ENCODE results near the gene TEC. TPM values are rescaled to one million over a fixed set of nuclear protein-coding genes. Genes with fewer than 3 reads are reported as not detected.
"Not testable (repeated sequence)": the region's sequence is repeated elsewhere in the genome, so short reads cannot be mapped to it uniquely, and the experiment has no call there.

Gene TEC
- total RNA-seq, 1 experiment from 2014 or later = 0.99 TPM

DNA sequence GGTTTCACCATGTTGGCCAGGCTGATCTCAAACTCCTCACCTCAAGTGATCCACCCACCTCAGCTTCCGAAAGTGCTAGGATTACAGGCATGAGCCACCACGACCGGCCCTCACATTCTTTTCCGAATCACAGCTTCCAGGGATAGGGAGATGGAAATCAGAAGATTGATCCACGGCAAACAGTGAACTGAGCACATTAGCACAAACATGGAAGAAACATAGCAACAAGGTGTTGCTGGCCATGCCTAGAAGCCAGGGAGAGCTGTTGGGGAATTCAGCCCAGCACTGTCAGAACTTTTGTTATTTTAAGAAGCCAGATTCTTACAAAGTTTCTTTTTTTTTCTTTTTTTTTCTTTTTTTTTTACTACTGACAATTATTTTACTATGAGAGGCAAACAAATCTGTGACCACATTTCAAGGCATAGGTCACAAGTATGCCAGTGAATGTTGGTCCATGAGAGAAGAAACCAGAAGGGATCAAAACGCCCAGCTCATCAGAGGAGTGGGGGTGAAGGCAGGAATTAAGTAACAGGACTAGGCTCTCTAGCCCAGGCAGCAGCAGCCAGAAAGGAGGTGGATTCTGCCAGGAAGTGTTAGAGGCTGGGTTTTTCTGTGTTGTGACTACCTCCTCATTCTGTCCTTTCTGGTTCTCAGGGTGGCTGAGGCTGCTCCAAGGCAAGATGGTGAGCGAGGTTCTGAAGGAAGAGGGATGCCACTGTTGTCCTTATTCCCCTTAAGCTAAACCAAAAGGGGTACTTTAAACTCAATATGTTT, 44.1 kb downstream of the TEC start:
- Histone ChIP-seq H3K9me3 (no peaks in the 10 kb centered on the region), H3K27me3 (no peaks in the 10 kb centered on the region), H3K4me3 (no peak overlapping the region), H3K36me3 (no peaks in the 10 kb centered on the region)
- no peak for DNase-seq

DNA sequence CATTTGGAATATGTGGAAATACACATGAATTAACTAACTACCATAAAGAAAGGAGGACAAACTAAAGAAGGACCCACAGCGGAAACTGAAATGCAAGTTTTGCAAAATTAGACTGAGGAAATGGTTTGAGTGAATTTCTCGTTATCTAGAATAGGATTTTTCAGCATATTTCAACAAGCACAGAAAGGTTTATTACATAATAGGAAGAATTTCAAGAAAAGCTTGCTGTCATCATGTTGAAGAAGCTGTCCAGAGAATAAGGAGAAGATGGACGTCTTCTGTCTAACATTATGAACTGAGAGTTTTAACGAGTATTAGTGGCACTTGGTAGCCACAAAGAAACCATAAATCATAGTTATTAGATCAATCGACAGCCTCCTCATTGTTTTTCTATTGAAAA, 45.0 kb downstream of the TEC start:
- no peaks in the 10 kb centered on the region for H3K9me3 ChIP-seq
- DNase-seq = no peak
- H3K4me3 ChIP-seq = no peak overlapping the region

GRCh38 chr4:48223633-48224295, 45.9 kb downstream of the TEC start:
- Histone ChIP-seq H3K4me3 (no peak overlapping the region), H3K9me3 (no peaks in the 10 kb centered on the region), H3K27me3 (no peaks in the 10 kb centered on the region), H3K36me3 (no peaks in the 10 kb centered on the region)
- peak; percentile 54 for DNase-seq

More for the DNA sequence above, 45.0 kb downstream of the TEC start:
- Histone ChIP-seq H3K36me3 (no peaks in the 10 kb centered on the region), H3K27me3 (no peaks in the 10 kb centered on the region)

DNA sequence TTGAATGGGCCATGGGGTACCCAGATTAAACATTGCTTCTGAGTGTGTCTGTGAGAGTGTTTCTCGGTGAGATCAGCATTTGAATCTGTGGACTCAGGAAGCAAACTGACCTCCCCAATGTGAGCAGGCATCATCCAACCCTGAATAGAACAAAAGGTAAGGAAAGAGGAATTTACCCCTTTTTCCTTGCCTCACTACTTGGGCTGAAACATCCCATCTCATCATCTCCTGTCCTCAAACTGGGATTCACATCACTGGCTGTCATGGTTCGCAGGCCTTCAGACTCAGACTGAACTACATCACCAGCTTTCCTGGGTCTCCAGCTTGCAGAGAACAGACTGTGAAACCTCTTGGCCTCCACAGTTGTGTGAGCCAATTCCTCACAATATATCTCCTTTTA, 47.1 kb downstream of the TEC start:
- no peaks in the 10 kb centered on the region for H3K27me3 ChIP-seq
- H3K36me3 ChIP-seq = no peaks in the 10 kb centered on the region
- no peaks in the 10 kb centered on the region for H3K9me3 ChIP-seq
- H3K4me3 ChIP-seq = no peak overlapping the region
- DNase-seq = no peak

GRCh38 chr4:48219430-48219829, 50.2 kb downstream of the TEC start:
- H3K27me3 ChIP-seq, H3K9me3 ChIP-seq, H3K4me3 ChIP-seq, H3K36me3 ChIP-seq, DNase-seq: not testable (repeated sequence)

DNA sequence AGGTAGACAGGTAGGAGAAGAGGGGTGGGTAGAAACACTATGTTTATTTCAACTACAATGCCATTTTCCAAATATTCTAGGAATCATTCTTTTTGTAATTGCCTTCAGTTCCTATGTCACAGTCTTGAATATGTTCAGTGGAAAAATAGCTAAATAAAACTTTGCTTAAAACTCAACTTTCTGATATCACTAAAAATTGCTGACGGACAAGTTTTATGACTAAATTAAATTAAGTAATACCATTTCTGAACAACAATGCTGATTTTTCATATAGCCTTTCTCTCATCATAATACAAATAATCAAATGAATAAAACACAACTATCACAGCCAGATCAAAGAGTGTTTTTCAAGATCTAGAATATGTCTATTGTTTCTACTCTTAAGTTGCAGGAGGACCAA, 53.1 kb downstream of the TEC start:
- no peaks in the 10 kb centered on the region for H3K9me3 ChIP-seq
- H3K36me3 ChIP-seq = no peaks in the 10 kb centered on the region
- H3K27me3 ChIP-seq = no peaks in the 10 kb centered on the region
- no peak overlapping the region for H3K4me3 ChIP-seq
- no peak for DNase-seq

DNA sequence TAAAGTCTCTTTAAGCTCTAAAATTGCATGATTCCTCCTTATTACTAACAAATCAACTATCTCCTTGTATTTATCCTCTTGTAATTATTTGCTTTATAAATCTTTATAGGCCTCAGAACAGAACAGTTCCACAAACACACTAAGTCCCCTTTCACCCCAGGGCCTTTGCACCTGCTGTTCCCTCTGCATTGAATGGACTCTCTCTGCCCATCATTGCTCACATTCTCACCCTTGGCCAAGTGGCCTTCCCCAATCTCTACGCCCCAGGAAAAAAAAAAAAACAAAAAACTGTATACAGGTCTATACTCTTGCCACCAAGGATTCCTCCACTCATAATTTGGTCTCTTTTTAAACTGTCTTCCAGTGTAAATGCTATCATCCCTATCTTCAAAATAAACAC, 53.7 kb downstream of the TEC start:
- Histone ChIP-seq H3K4me3 (no peak overlapping the region), H3K36me3 (no peaks in the 10 kb centered on the region), H3K9me3 (no peaks in the 10 kb centered on the region), H3K27me3 (no peaks in the 10 kb centered on the region)
- no peak for DNase-seq

- H3K4me3 ChIP-seq = no peak overlapping the region
- no peaks in the 10 kb centered on the region for H3K36me3 ChIP-seq
- no peak for DNase-seq
- no peaks in the 10 kb centered on the region for H3K27me3 ChIP-seq
- no peaks in the 10 kb centered on the region for H3K9me3 ChIP-seq
Observed at GRCh38 chr4:48212165-48212564, 57.5 kb downstream of the TEC start.

- H3K36me3 ChIP-seq = no peaks in the 10 kb centered on the region
- DNase-seq = no peak
- no peak overlapping the region for H3K4me3 ChIP-seq
- H3K9me3 ChIP-seq = no peaks in the 10 kb centered on the region
- no peaks in the 10 kb centered on the region for H3K27me3 ChIP-seq
Observed at GRCh38 chr4:48210966-48211328, 58.7 kb downstream of the TEC start.

GRCh38 chr4:48205626-48206025, 64.0 kb downstream of the TEC start:
- H3K9me3 ChIP-seq = no peaks in the 10 kb centered on the region
- no peak overlapping the region for H3K4me3 ChIP-seq
- H3K36me3 ChIP-seq = no peaks in the 10 kb centered on the region
- DNase-seq = no peak
- H3K27me3 ChIP-seq = no peaks in the 10 kb centered on the region

- no peak overlapping the region for H3K4me3 ChIP-seq
- no peak for DNase-seq
- no peaks in the 10 kb centered on the region for H3K27me3 ChIP-seq
- H3K9me3 ChIP-seq = no peaks in the 10 kb centered on the region
- H3K36me3 ChIP-seq = no peaks in the 10 kb centered on the region
Observed at GRCh38 chr4:48205107-48205506, 64.5 kb downstream of the TEC start.

- no peaks in the 10 kb centered on the region for H3K27me3 ChIP-seq
- DNase-seq = no peak
- H3K9me3 ChIP-seq = no peaks in the 10 kb centered on the region
- no peaks in the 10 kb centered on the region for H3K36me3 ChIP-seq
- no peak overlapping the region for H3K4me3 ChIP-seq
Observed at GRCh38 chr4:48203819-48204218, 65.8 kb downstream of the TEC start.

- no peaks in the 10 kb centered on the region for H3K9me3 ChIP-seq
- no peak overlapping the region for H3K4me3 ChIP-seq
- no peak for DNase-seq
- H3K36me3 ChIP-seq = no peaks in the 10 kb centered on the region
- H3K27me3 ChIP-seq = no peaks in the 10 kb centered on the region
Observed at GRCh38 chr4:48197643-48198237, 71.9 kb downstream of the TEC start.

- Histone ChIP-seq H3K9me3 (no peaks in the 10 kb centered on the region), H3K27me3 (no peaks in the 10 kb centered on the region), H3K36me3 (no peaks in the 10 kb centered on the region), H3K4me3 (no peak overlapping the region)
- no peak for DNase-seq
Observed at GRCh38 chr4:48196758-48197504, 72.7 kb downstream of the TEC start.

DNA sequence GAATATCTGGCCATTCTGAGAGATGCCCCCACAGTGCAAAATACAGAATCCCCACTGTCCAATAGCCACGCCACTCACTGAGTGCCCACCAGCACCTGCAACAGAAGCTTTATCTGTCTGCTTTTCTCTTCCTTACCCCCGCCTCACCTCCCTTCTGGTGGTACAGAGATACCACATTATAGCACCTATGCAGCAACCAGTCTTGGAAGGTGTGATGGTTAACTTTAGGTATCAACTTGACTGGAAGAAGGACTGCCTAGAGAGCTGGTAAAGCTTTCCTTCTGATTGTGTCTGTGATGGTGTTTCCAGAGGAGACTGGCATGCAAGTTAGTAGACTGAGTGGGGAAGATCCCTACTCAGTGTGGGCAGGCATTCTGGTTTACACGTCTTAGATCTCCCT, 73.8 kb downstream of the TEC start:
- DNase-seq = no peak
- Histone ChIP-seq H3K36me3 (no peaks in the 10 kb centered on the region), H3K4me3 (no peak overlapping the region), H3K9me3 (no peaks in the 10 kb centered on the region), H3K27me3 (no peaks in the 10 kb centered on the region)

DNA sequence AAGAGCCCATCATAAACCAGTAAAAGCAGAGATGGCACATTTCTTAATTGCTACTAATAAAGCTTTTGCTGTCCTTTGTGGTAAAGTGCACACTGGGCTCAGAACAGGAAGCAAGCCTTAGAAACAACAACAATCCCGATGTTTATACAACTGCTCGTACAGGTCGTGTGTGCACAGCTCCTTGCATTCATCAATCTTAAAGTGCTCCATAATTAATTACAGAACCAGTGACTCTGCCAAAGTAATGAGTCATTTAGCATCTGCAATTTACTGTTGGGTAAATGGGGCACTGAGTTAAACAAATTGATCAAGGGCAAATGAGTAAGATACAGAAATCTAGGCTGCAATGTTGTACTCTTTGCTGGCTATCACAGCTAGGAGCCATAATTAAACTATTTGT, 74.3 kb downstream of the TEC start:
- Histone ChIP-seq H3K9me3 (no peaks in the 10 kb centered on the region), H3K36me3 (no peaks in the 10 kb centered on the region), H3K4me3 (no peak overlapping the region), H3K27me3 (no peaks in the 10 kb centered on the region)
- DNase-seq = no peak

GRCh38 chr4:48194971-48195370, 74.7 kb downstream of the TEC start:
- Histone ChIP-seq H3K36me3 (no peaks in the 10 kb centered on the region), H3K27me3 (no peaks in the 10 kb centered on the region), H3K9me3 (no peaks in the 10 kb centered on the region), H3K4me3 (no peak overlapping the region)
- no peak for DNase-seq
